ACC112 (cell line): ENCODE results near the gene ZFYVE28.

Experiments
- H2AFZ ChIP-seq: fragments of 200-600 bp; sonication (generic); one replicate; pipeline ENCODE4 v1.6.0; 2017; ENCODE audit warnings: antibody characterized with exemption, low read length; ENCODE audit not compliant: unreplicated experiment
- H3K27ac ChIP-seq: fragments of 200-600 bp; sonication (generic); 2 replicates; pipeline ENCODE4 v1.5.1; 2014; ENCODE audit warnings: low read depth, mild to moderate bottlenecking, antibody characterized with exemption, low read length, moderate library complexity
- H3K27me3 ChIP-seq: fragments of 200-600 bp; sonication (generic); 2 replicates; pipeline ENCODE4 v1.6.1; 2014; ENCODE audit warnings: mild to moderate bottlenecking, antibody characterized with exemption, low read length, moderate library complexity, mixed read lengths; ENCODE audit not compliant: insufficient read depth
- H3K36me3 ChIP-seq: fragments of 200-600 bp; sonication (generic); 2 replicates; pipeline ENCODE4 v1.6.1; 2016; ENCODE audit warnings: mild to moderate bottlenecking, antibody characterized with exemption, low read length, moderate library complexity, mixed read lengths; ENCODE audit not compliant: insufficient read depth
- H3K4me1 ChIP-seq: fragments of 200-600 bp; sonication (generic); one replicate; pipeline ENCODE4 v1.6.1; 2016; ENCODE audit warnings: low read length, mixed read lengths; ENCODE audit not compliant: insufficient read depth, unreplicated experiment, control insufficient read depth
- H3K4me3 ChIP-seq: fragments of 200-600 bp; sonication (generic); 2 replicates; pipeline ENCODE4 v1.5.1; 2014; ENCODE audit warnings: mild to moderate bottlenecking, low read depth, low read length
- H3K79me2 ChIP-seq: fragments of 200-600 bp; sonication (generic); one replicate; pipeline ENCODE4 v1.6.0; 2016; ENCODE audit warnings: low read length; ENCODE audit not compliant: control insufficient read depth, unreplicated experiment, insufficient read depth

ZFYVE28 gene

GRCh38 chr4:2246384-2247127 lies 171.9 kb downstream of the ZFYVE28 start:
- Histone ChIP-seq H3K27ac (no peak overlapping the region), H3K27me3 (no peaks in the 10 kb centered on the region), H3K79me2 (peaks cover 3% of the 10 kb centered on the region), H2AFZ (no peak overlapping the region), H3K4me3 (no peak overlapping the region), H3K36me3 (no peaks in the 10 kb centered on the region), H3K4me1 (peaks cover 3% of the 10 kb centered on the region)

DNA sequence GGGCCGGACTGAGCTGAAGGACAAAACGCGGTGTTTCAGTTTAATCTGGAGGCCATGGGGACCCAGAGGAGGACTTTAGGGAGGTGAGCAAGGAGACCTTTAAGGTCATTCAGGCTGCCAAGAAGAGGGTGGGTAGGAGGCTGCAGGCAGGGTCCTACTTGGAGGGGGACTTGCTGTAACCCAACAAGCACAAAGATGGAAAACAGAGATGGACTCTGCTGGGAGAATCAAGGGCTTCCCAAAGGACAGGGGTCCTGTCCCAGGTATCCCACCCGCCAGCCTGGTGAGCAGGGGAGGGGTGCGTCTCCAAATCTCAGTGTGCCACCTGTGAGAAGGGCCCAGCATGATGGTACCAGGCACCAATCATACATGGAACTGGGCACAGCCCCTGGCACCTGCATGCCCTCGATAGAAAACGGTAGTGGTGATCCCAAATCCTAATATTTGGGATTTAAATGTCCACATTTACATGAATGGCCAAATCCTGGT lies 172.6 kb downstream of the ZFYVE28 start:
- H3K4me3 ChIP-seq = no peak overlapping the region
- peaks cover 3% of the 10 kb centered on the region for H3K4me1 ChIP-seq
- H3K36me3 ChIP-seq = no peaks in the 10 kb centered on the region
- H3K79me2 ChIP-seq = peaks cover 10% of the 10 kb centered on the region
- H3K27ac ChIP-seq = no peak overlapping the region
- no peaks in the 10 kb centered on the region for H3K27me3 ChIP-seq
- H2AFZ ChIP-seq = no peak overlapping the region

- peaks cover 16% of the 10 kb centered on the region for H3K79me2 ChIP-seq
- no peak overlapping the region for H3K27ac ChIP-seq
- H3K36me3 ChIP-seq = no peaks in the 10 kb centered on the region
- no peak overlapping the region for H2AFZ ChIP-seq
- H3K4me1 ChIP-seq = peaks cover 8% of the 10 kb centered on the region
- no peaks in the 10 kb centered on the region for H3K27me3 ChIP-seq
- no peak overlapping the region for H3K4me3 ChIP-seq
These were observed 173.2 kb downstream of the ZFYVE28 start for GRCh38 chr4:2245057-2245786.

DNA sequence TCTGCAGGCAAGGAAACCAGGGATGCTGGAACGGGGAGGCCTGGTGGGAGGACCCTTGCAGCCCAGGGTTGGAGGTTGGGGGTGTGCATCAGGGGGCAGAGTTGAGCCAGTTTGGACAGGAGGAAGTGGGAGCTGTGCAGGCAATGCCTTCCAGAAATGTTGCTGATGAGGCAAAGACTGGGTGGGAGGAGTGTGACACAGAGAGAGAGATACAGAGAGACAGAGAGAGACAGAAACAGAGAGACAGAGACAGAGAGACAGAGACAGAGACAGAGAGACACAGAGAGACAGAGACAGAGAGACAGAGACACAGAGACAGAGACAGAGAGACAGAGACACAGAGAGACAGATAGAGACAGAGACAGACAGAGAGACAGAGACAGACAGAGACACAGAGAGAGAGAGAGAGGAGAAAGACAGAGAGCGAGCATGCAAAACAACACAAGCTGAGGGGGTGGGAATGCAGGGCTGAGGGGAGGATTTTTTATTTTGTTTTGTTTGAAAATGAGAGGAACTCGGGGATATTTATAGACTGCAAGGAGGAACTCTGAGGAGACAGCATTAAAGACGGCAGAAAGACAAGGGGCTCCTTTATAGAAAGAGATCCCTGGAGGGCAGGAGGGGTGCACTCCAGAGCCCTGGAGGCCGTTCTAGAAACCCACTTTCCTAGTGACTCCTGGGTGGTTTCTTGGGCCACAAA lies 174.6 kb downstream of the ZFYVE28 start:
- Histone ChIP-seq H3K27ac (no peak overlapping the region), H3K4me3 (no peak overlapping the region), H3K79me2 (peaks cover 30% of the 10 kb centered on the region), H3K27me3 (no peaks in the 10 kb centered on the region), H3K4me1 (peaks cover 18% of the 10 kb centered on the region), H3K36me3 (no peaks in the 10 kb centered on the region), H2AFZ (no peak overlapping the region)

- Histone ChIP-seq H3K27me3 (no peaks in the 10 kb centered on the region), H3K79me2 (peaks cover 49% of the 10 kb centered on the region), H3K27ac (no peak within 1 kb of the TSS; the same call in 1 of the 2 replicates), H3K4me3 (peak within 1 kb of the TSS; percentile 99), H3K4me1 (peaks cover 30% of the 10 kb centered on the region), H2AFZ (peak within 1 kb of the TSS; percentile 75), H3K36me3 (peaks cover 4% of the 10 kb centered on the region)
These were observed 176.8 kb downstream of the ZFYVE28 start, which contains the start of the genes HAUS3 and POLN for GRCh38 chr4:2241410-2242353. Gene HAUS3, minus strand, starts transcription at chr4:2242121. Its CDS starts 1,175 bp downstream, at chr4:2240946. Gene POLN, minus strand, starts transcription at chr4:2242121. Its CDS starts 12,890 bp downstream, at chr4:2229231.

- Histone ChIP-seq H2AFZ (peak overlapping the region; percentile 1), H3K27me3 (no peaks in the 10 kb centered on the region), H3K4me1 (peaks cover 30% of the 10 kb centered on the region), H3K79me2 (peaks cover 55% of the 10 kb centered on the region), H3K36me3 (peaks cover 4% of the 10 kb centered on the region), H3K27ac (no peak overlapping the region), H3K4me3 (peak overlapping the region; percentile 99)
These were observed 177.4 kb downstream of the ZFYVE28 start for GRCh38 chr4:2241003-2241402.

- Histone ChIP-seq H3K36me3 (peaks cover 21% of the 10 kb centered on the region), H3K4me1 (peaks cover 27% of the 10 kb centered on the region), H3K27me3 (no peaks in the 10 kb centered on the region), H3K79me2 (peaks cover 64% of the 10 kb centered on the region), H2AFZ (no peak overlapping the region), H3K27ac (no peak overlapping the region), H3K4me3 (no peak overlapping the region)
These were observed 181.3 kb downstream of the ZFYVE28 start for GRCh38 chr4:2236944-2237666.

- no peak overlapping the region for H2AFZ ChIP-seq
- H3K79me2 ChIP-seq = peaks cover 9% of the 10 kb centered on the region
- no peak overlapping the region for H3K27ac ChIP-seq
- H3K27me3 ChIP-seq = no peaks in the 10 kb centered on the region
- no peak overlapping the region for H3K4me3 ChIP-seq
- H3K36me3 ChIP-seq = peaks cover 33% of the 10 kb centered on the region
- H3K4me1 ChIP-seq = no peaks in the 10 kb centered on the region
These were observed 187.4 kb downstream of the ZFYVE28 start for GRCh38 chr4:2231082-2231481.

DNA sequence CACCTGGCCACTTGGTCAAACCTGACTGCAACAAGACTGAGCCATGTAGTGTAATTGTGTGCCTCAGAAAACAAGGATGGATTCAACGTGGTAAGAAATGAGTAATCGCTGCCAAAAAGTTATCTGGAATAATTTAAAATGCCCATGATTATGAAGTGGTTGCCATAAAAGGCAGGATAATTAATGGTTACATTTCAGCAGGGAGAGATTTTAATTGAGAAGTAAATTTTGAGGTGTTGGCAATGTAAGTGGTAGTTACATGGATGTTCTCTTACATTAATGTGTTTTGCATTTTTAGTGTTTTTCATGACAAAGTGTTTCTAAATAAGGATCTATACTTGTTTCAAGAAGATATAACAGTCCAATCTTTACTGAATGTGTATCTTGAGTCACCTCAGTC lies 192.2 kb downstream of the ZFYVE28 start:
- Histone ChIP-seq H3K36me3 (peaks cover 11% of the 10 kb centered on the region; the same call in 1 of the 2 replicates), H3K4me3 (no peak overlapping the region), H3K27ac (no peak overlapping the region), H3K79me2 (no peaks in the 10 kb centered on the region), H2AFZ (no peak overlapping the region), H3K4me1 (no peaks in the 10 kb centered on the region), H3K27me3 (no peaks in the 10 kb centered on the region)
